HG03575 (cell line): Measurements from ENCODE around the gene FA2H.

Experiments
- ATAC-seq: cut with Tn5 transposase; IDR thresholded peaks from one replicate; pipeline ENCODE4 v1.9.1; 2021; ENCODE audit not compliant: unreplicated experiment, insufficient number of reproducible peaks, low FRiP score; ENCODE audit errors: extremely low read depth

The FA2H gene

GRCh38 chr16:74747716-74748615 is 26.7 kb downstream of the FA2H start:
- no peak for ATAC-seq

- no peak for ATAC-seq
These were observed 28.7 kb downstream of the FA2H start for GRCh38 chr16:74745926-74746325.

- ATAC-seq = no peak
These were observed 29.5 kb downstream of the FA2H start for GRCh38 chr16:74745109-74745615.

- ATAC-seq = no peak
These were observed 30.1 kb downstream of the FA2H start for GRCh38 chr16:74744566-74744965.

GRCh38 chr16:74743668-74744299 is 30.8 kb downstream of the FA2H start:
- ATAC-seq = no peak

GRCh38 chr16:74743045-74743667 is 31.5 kb downstream of the FA2H start:
- ATAC-seq = no peak

GRCh38 chr16:74742051-74742481 is 32.6 kb downstream of the FA2H start:
- ATAC-seq = no peak

GRCh38 chr16:74740795-74741304 is 33.8 kb downstream of the FA2H start:
- ATAC-seq = no peak

- no peak for ATAC-seq
These were observed 35.3 kb downstream of the FA2H start for GRCh38 chr16:74739275-74739674.

GRCh38 chr16:74738816-74739215 is 35.8 kb downstream of the FA2H start:
- no peak for ATAC-seq

- ATAC-seq = no peak
These were observed 36.5 kb downstream of the FA2H start for GRCh38 chr16:74738113-74738541.

- ATAC-seq = no peak
These were observed 37.1 kb downstream of the FA2H start for GRCh38 chr16:74737521-74737920.

GRCh38 chr16:74736531-74737157 is 38.0 kb downstream of the FA2H start:
- ATAC-seq = no peak

- no peak for ATAC-seq
These were observed 39.1 kb downstream of the FA2H start for GRCh38 chr16:74735554-74735953.

GRCh38 chr16:74735162-74735452 is 39.5 kb downstream of the FA2H start:
- ATAC-seq = no peak

- ATAC-seq = no peak
These were observed 40.1 kb downstream of the FA2H start for GRCh38 chr16:74734361-74735161.

GRCh38 chr16:74732707-74733350 is 41.8 kb downstream of the FA2H start:
- ATAC-seq = no peak

- no peak for ATAC-seq
These were observed 42.7 kb downstream of the FA2H start for GRCh38 chr16:74731853-74732477.
